Stomach (tissue), 4 donors: ENCODE measurements around the gene GPR152.

Experiments
- CTCF ChIP-seq, 7 experiments: fragments of 450-650 bp in 4 of 7; fragments of 200-600 bp in 3 of 7; sonication (generic) in 3 of 7; IDR thresholded peaks; one replicate each; pipeline ENCODE4 v1.5.1; 2016 to 2019; ENCODE audit warnings: antibody characterized with exemption in 7 of 7, control low read depth in 2 of 7, mild to moderate bottlenecking in 1 of 7
- POLR2A ChIP-seq, 4 donors: fragments of 450-650 bp; IDR thresholded peaks; one replicate each; pipeline ENCODE4 v1.6.1; 2016; ENCODE audit warnings: antibody characterized with exemption in 4 of 4, control low read depth in 2 of 4, mild to moderate bottlenecking in 1 of 4, moderate library complexity in 1 of 4

DNA sequence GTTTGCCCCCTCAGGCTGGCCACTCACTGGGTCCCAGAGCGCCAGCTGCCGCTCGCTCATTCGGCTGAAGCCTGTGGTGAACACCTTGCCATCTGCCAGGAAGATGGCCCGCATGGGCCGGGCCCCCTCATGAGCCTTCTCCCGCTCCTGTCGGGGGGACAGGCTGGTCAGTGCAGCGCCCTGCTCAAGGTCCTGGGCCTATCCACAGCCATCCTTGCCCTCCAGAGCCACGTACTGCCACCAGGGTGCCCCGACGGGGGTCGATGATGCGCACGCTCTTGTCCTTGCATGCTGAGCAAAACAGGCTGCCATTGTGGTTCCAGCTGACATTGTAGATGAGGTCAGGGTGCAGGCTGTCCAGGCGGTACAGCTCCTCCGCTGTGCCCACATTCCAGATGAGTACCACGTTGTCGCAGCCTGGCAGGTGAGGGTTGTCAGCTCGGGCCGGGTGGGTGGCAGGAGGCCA is 11.4 kb downstream of the GPR152 start:
- TF ChIP-seq CTCF (IDR thresholded peaks at IDR 0.05) (no peak), POLR2A (IDR thresholded peaks at IDR 0.05) (no peak)
